Measurements from ENCODE around the gene SDF4.
"Not testable (repeated sequence)": the region's sequence is repeated elsewhere in the genome, so short reads cannot be mapped to it uniquely, and the experiment has no call there.

Gene SDF4

DNA sequence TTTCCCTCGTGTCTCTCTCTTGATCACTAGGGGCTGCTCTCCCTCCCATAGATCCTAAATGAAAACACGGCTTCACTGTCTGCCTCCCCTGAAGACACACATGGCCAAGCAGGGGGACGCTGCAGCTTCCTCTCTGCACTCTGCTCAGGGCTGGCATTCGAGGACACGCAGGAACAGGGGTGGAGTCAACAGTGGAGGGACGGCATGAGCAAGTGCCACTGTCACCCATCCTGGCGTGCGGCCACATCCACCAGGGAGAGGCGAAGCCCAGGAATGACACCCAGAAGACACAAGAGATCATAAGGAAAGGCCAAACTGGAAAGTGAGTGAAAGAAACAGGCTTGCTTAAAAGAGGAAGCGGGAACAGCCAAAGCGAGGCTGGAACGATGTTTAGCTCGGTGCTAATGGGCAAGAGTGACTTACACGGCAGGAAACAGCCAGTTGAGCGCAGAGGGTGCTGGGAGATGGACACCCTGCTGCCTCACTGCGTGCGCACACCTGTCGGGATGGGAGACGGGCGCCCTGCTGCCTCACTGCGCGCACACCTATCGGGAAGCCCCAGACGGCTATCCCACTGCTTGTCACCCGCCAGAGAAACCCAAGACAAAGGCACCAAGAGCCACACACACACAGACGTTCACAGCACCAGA lies 28.3 kb upstream of the SDF4 start:
- no peak for DNase-seq (ENCODE audit: low read depth)

DNA sequence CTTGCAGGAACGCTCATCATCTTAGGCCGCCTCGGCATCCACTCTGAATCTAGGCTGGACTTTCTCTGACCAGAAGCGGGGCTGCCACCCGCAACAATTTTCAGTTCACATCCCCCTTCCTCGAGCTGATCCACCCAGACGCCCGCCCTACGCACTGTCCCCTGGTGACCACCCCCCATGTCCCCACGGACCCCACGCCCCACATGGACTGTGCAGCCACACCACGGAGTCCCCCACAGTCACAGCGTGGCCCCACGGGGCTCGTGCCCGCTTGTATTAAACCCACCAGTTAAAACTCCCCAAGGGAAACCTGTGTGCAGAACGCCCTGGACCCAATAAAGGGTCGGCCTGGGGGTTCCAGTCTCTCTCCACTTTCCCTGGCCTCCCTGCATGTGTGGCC lies 27.7 kb upstream of the SDF4 start:
- no peak for DNase-seq (ENCODE audit: low read depth)

DNA sequence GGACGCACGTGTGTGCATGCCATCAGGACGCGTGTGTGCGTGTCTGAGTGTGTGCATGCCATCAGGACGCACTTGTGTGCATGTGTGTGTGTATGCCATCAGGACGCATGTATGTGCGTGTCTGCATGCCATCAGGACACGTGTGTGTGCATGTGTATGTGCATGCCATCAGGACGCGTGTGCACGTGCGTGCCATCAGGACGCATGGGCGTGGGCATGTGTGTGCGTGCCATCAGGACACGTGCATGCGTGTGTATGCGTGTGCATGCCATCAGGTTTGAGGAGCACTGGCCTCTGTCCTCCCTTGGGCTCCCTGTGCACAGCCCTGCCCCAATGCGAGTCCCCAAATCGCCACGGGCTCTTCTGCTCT lies 27.3 kb upstream of the SDF4 start:
- DNase-seq (ENCODE audit: low read depth), result no peak

DNA sequence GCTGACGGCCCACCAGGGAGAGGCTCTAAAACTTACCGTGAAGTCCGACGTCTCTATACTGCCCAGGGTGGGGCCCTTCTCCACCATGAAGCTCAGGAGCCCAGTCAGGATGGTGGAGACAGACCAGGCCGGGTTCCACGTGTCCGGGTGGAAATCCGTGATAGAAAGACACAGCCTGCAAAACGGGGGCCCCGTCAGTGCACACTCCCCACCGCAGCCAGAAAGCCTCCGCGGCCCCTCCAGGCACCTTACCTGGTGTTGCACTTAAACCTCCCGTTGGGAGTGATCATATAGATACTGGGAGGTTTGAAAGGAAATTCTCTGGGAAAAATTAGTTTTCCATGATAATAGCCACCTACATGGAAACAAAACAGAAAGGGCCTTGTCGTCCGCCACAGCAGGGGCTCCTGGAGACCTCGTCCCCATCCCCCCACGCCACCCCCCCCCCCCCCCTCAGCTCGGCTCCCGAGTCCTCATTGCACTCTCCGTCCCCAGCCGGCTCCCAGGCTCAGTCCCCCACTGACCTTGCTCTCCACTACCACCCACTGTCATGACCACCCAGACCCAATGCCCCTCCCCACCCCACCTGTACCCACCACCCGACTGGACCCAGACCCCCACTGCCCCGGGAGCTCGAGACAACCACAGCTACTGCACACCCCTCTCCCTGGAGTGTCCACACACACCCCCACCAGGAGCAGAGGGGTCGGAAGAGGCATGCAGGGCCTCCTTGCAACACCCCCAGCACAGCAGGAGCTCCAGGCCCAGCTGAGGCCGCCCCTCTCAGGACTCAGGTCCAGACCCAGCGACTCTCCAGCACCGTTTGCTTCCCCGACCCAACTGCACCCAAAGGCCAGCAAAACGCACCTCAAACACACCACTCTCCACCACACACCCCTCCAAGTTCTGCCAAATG lies 25.4 kb upstream of the SDF4 start:
- no peak for DNase-seq (ENCODE audit: low read depth)

DNA sequence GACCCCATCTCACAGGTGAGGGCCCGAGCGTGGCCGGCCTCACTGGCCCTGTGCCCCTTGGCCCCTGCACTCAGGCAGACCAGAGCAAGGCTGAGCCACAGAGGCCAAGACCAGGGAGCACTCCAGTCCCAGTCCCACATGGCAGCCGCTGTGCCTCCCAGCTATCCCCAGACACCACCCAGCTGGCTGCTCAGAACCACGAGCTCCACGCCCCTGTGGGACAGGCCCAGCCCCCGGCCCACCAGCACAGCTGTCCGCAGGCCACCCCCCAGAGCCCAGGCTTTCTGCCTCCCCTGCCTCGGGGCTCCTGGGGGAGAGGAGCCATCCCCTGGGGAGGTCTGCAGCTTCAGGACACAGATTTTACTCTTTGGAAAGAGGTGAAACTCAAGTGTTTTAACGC lies 23.8 kb upstream of the SDF4 start:
- no peak for DNase-seq (ENCODE audit: low read depth)

DNA sequence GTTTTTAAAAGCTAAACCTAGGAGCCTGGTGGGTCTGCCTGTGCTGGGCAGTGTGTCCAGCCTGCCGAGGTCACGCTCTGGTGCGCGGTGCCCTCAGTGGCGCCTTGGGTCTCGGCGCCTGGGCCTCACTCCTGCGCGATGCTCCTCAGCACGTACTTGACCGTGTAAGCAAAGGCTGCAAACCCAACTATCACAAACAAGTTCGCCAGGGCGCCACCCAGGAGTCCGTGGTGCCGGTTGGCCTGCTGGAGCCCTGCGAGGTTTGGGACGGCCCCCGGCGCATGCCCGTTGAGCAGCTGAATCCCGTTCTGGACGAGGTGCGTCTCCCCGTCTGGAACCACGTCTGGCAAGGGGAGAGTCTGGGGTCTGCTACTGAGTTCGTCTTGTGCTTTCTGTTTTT lies 23.3 kb upstream of the SDF4 start:
- DNase-seq (ENCODE audit: low read depth), result no peak

DNA sequence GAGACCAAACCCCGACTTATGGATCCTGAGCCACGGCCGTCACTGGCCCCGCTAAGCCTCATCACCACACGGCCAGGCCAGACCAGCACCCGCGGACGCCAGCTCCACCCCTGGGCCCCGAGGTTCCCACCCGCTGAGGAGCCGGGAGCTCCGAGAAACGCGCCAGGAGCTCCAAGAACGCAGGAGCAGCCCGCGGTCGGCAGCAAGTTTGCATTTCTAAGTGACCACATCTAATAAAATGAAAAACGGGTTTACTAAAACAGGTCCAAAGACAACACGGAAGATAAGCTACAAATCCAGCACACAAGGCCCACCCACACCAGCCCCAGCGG lies 22.8 kb upstream of the SDF4 start:
- DNase-seq (ENCODE audit: low read depth), result no peak

DNA sequence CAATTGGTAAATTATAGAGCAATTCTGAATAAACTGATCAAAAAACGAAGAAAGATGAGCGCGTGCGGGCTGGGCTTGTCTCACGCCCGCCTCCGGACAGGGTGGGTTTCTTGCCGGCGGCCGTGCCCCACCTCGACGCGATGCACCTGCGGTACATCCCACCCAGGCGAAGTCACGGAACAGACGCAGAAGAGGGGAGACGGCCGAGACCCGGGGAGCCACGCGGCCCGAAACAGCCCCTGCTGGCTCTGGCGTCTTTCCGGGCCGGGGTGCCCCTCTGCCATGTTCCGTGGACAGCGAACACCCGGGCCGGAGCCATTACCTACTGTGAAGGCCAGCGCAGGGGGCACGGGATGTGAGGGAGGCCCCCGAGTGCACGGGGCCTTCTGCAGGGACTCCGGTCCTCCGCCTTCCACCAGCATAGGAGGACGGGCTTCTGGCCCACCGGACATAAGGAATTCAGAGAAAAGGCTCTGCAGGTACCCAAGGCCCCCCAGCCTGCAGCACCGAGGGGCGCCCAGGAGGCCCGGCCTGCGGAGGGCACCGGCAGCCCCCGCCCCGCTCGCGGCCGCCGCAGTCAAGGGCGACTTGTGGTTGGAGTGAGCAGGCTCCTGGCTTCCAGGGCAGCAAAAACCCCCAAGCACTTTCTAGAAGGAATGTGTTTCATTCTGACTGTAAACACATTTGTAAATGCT lies 22.3 kb upstream of the SDF4 start:
- DNase-seq (ENCODE audit: low read depth), result no peak

DNA sequence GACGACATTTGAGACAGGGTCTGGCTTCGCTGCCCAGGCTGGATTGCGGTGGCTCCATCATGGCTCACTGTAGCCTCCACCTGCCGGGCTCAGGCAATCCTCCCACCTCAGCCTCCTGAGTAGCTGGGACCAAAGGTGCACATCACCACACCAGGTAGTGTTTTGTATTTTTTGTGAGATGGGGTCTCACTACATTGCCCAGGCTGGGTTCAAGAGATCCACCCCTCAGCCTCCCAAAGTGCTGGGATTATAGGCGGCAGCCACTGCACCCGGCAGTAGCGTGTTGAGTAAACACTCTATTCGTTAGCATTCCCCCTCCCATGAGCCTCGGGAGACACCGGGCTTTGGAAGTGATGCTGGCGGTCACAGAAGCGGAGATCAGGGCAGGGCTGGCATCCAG lies 21.5 kb upstream of the SDF4 start:
- no peak for DNase-seq (ENCODE audit: low read depth)

DNA sequence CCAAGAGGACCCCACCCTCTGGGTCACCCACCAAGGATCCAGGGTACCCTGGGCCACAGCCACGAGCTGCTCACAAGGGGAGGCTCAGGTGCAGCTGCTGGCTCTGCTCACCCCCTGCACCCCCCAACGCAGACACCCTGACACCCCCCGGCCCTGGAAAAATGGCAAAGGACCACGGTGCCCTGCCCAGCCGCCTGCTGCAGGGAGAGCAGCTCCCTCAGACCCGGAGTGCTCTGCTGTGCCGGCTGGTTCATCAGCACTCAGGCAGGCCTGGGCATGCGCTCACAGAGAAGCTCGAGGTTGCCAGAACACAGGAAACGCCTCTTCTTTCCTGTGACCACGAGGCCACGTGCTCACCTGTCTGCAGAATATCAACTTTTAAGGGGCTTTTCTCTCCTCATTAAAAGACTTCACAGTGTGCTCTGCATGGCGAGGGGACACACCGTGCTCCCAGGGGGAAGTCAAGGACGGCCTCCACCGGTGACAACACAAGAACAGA lies 19.0 kb upstream of the SDF4 start:
- DNase-seq (ENCODE audit: low read depth), result no peak

DNA sequence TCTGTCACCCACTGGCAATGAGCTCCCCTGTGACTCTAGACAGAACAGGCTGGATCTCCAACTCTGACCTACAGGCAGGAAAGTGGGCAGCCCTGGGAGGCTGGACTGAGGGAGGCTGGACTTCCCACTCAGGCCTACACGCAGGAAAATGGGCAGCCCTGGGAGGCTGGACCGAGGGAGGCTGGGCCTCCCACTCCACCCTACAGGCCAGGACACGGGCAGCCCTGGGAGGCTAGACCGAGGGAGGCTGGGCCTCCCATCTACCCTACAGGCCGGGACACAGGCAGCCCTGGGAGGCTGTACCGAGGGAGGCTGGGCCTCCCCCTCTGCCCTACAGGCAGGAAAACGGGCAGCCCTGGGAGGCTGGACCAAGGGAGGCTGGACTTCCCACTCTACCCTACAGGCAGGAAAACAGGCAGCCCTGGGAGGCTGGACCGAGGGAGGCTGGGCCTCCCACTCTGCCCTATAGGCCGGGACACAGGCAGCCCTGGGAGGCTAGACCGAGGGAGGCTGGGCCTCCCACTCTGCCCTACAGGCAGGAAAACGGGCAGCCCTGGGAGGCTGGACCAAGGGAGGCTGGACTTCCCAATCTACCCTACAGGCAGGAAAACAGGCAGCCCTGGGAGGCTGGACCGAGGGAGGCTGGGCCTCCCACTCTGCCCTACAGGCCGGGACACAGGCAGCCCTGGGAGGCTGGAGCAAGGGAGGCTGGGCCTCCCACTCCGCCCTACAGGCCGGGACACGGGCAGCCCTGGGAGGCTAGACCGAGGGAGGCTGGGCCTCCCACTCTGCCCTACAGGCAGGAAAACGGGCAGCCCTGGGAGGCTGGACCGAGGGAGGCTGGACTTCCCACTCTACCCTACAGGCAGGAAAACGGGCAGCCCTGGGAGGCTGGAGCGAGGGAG lies 16.5 kb upstream of the SDF4 start:
- DNase-seq (ENCODE audit: low read depth), result not testable (repeated sequence)

DNA sequence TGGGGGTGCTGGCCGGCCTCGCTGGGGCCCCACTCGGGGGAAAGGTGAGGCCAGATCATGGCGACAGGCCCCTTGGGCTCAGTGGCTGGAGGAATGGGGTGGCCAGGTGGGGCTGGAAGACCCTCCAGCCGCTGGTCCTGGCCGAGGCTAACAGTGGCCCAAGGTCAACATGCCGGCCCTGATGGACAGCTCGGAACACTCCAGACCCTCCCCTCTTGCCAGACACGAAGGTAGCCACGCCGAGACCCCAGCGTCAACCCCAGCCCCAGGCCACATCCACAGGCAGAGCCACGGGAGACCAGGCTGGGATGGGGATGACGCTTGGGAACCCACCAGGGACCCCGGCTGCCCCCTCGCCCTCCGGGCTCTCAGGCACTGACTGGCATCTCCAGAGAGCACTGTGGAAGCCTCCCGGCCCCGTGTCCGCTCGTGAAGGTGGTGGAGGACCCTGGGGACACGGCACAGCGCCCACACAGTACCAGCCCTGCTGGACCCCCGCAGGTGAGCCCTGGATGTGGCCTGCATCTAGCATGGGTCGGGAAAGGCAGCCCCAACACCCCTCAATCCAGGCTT lies 15.6 kb upstream of the SDF4 start:
- DNase-seq (ENCODE audit: low read depth), result no peak

DNA sequence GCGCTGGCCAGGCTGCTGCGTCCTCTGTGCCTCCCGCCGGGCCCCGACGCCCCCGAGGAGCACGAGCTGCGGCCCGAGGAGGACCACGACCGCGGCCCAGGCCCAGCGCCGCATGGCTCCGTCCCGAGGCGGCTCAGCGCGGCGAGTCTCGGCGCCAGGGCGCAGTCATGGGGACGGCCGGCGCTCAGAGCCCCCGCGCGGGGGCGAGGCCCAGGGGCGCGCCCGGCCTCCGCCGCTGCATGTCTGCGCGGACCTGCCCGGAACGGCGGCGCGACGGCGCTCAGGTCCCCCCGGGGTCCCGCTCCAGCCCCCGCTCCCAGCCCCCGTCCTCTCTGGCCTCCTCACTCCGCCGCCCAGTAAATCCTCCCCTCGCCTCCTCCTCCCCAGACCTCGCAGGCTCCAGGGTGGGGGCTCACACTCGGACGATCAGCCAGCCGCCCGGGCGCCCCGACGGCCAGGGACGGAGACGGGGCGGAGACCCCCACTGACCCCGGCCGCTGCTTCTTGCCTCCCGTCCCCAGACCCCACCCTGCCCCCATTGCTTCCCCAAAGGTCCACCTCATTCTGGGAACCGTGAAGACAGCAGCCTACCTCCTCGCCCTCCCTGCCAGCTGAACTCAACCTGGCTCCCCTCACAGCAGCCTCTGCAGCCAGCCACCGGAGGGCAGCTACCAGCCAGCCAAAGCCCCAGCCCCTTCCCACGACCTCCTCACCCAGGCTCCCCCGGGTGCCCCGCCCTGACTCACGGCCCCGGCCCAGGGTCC lies 15.0 kb upstream of the SDF4 start, which contains the start of gene C1QTNF12:
Gene C1QTNF12, minus strand, starts transcription at position 146 of the 764 bp plus-strand sequence. Its CDS starts 32 bp downstream, at position 114.
- no peak for DNase-seq (ENCODE audit: low read depth)

DNA sequence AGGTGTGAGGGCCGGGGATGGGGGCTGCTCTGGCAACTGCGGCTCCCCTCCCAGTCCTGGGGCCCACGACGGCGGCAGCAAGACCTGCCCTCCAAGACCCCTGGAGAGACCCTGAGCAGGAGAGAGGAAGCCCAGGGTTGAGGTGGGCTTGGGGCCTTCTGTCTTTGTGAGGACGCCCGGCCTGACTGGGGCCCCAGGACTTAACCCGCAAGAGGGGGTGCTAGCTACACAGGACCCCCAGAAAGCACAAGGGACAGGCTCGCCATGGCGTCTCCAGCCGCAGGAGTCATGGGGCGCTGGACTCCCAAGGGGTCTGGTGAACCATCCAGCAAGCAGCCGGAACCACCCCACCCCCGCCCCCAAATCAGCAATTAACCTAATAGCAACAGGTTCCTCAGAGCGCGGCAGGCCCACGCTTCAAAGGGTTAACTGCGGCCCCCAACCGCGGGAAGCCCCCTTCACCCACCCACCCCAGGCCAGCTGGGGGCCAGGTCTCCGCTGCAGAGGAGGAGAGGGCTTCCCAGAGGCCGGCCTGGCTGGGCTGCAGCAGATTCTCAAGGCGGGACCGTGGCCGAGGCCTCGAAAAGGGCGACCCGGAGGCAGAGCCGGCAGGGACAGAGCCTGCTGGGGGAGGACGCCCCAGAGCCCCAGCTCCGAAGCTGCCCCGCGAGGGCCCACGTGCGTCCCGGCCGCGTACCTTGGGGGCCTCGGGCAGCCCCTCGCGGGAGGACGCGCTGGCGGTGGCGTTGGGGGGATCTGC lies 14.2 kb upstream of the SDF4 start:
- no peak for DNase-seq (ENCODE audit: low read depth)

DNA sequence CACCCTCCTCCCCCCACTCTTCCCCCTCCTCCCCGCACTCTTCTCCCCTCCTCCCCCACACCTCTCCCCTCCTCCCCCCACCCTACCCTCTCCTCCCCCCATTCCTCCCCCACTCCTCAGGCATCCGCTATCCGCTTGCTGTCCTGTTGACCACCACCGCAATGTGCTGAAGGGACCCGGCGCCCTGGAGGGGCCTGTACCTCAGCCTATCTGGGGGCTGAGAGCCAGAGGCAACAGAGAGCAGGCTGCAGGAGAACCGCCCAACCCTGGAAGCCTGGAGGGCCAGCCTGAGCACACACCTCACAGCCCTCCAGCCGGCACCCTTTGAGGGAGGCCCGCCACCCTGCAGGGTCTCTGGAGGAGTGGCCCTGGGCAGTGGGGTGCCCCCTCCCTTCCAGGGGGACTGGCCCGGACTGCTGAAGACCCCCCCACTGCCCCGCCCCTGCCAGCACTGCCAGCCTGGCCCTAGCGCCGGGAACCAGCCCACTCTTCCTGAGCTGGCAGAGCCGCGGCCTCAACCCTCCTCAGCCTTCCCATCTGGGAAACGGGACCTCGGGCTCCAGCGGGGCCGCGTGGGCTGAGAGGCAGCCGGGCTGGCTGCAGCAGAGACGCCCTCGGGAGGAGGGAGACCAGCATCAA lies 13.5 kb upstream of the SDF4 start:
- DNase-seq (ENCODE audit: low read depth), result no peak

DNA sequence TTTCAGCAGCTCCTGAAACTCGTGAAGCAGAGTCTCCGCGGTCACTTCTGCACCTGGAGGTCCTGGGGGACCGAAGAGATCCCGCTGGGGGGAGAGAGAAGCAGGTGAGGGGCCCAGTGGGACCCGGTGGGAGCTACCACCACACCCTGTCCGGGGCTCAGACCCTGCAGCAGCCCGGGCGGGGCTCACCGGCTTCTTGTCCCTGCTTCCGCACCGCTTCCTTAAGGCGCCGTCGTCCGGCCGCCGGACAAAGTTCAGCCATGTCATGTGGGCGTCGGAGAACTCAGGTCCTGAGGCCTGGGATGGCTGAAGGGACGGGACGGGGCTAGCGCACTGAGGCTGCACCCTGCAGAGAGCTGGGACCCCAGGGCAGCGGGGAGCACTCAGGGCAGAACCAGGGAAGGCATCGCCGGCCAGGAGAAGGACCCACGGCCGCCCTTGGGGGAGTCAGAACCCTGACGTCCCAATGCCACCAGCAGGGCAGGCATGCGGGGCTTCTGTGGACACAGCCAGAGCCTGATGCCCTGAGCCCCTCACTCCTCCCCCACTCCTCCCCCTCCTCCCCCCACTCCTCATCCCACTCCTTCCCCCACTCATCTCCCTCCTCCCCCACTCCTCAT lies 12.5 kb upstream of the SDF4 start:
- DNase-seq (ENCODE audit: low read depth), result no peak

DNA sequence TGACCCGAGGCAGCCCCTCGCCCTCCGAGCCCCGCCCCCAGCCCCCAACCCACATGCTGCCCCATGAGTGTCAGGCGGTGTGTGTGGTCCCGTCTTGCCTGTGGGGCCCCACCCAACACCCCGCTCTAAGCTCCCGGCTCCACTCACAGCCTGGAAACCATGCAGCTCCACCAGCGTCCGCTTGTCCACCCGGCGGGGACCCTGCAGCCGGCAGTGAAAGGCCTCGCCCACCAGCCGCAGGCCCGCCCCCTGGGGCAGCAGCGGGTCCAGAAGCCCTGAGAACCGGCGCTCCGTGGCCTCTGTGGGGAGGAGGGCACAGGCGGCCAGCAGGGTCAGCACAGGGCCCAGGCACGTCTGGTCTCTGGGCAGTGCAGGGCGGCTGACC lies 12.0 kb upstream of the SDF4 start:
- DNase-seq (ENCODE audit: low read depth), result no peak

DNA sequence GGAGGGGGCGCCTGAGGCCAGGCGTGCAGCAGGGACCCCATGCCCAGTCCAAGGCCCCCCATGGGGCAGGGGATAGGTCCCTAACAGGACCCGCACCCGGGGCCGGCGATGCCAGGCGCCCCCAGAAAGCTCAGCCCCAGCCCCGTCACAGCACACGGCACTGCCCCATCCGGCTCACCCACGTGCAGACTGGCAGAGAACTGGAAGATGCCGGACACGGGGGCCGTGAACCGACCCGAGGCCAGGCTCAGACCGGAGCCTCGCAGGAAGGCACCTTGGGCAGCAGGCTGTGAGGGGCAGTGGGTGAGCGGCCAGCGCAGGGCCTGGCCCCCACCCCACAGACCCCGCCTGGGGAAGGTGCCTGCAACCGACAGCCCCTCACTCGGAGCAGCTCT lies 11.5 kb upstream of the SDF4 start:
- no peak for DNase-seq (ENCODE audit: low read depth)

Measured in stromal cell of bone marrow (primary cell).